ENCODE measurements around the gene ZNRF1. TPM values are rescaled to one million over a fixed set of nuclear protein-coding genes. Genes with fewer than 3 reads are reported as not detected.

ZNRF1 gene
- total and polyA plus RNA-seq, 2 of the 13 experiments (the other 11 are each of a cell fraction or from before 2014, with no cell fraction given): 43.9 to 58.7 TPM

GRCh38 chr16:75053791-75054555 is 55.1 kb downstream of the ZNRF1 start (continued):
- TF ChIP-seq AKAP8 (CRISPR knock-in tag; IDR thresholded peaks at IDR 0.05) (no peak), ETV6 (CRISPR knock-in tag; conservative IDR thresholded peaks at IDR 0.05) (no peak; the same call in 1 of the 2 replicates), FOSL2 (CRISPR knock-in tag; IDR thresholded peaks at IDR 0.05) (peak; percentile 67), ZMAT3 (CRISPR knock-in tag; conservative IDR thresholded peaks at IDR 0.05) (no peak), MAZ (IDR thresholded peaks at IDR 0.05; ENCODE audit: borderline replicate concordance, low read depth, low read length) (no peak), MAZ (CRISPR knock-in tag; IDR thresholded peaks at IDR 0.05; ENCODE audit: low read depth) (no peak), IKZF5 (CRISPR knock-in tag; IDR thresholded peaks at IDR 0.05) (peak; percentile 78; the same call in 1 of the 2 replicates), ARNT2 (CRISPR knock-in tag; IDR thresholded peaks at IDR 0.05; ENCODE audit: low read depth) (no peak), REXO4 (CRISPR knock-in tag; IDR thresholded peaks at IDR 0.05; ENCODE audit: borderline replicate concordance) (no peak), KLF15 (CRISPR knock-in tag; IDR thresholded peaks at IDR 0.05; ENCODE audit: borderline replicate concordance) (no peak), FOXP1 (IDR thresholded peaks at IDR 0.05) (no peak), FOXP1 (CRISPR knock-in tag; IDR thresholded peaks at IDR 0.05) (peak; percentile 79), ZNF513 (CRISPR knock-in tag; conservative IDR thresholded peaks at IDR 0.05) (no peak), ZBTB37 (CRISPR knock-in tag; IDR thresholded peaks at IDR 0.05) (0 out of 2 replicates have a peak, but pooled peaks have one; percentile 66), FOXO4 (CRISPR knock-in tag; conservative IDR thresholded peaks at IDR 0.05) (no peak), FOXK1 (CRISPR knock-in tag; IDR thresholded peaks at IDR 0.05; ENCODE audit: borderline replicate concordance, low read depth) (no peak; the same call in 1 of the 2 replicates), ZNF362 (CRISPR knock-in tag; IDR thresholded peaks at IDR 0.05; ENCODE audit: borderline replicate concordance) (peak; percentile 42; the same call in 1 of the 2 replicates), ZBTB14 (CRISPR knock-in tag; IDR thresholded peaks at IDR 0.05) (0 out of 2 replicates have a peak, but pooled peaks have one; percentile 24), ARID2 (CRISPR knock-in tag; IDR thresholded peaks at IDR 0.05; ENCODE audit: borderline replicate concordance) (no peak), ZSCAN25 (CRISPR knock-in tag; IDR thresholded peaks at IDR 0.05) (no peak; the same call in 1 of the 2 replicates), FIP1L1 (IDR thresholded peaks at IDR 0.05; ENCODE audit: borderline replicate concordance, insufficient read depth, low read depth, low read length) (no peak)

All from HepG2 (cell line).